Neural progenitor cell (in vitro differentiated cells): ENCODE results near the gene NAA25. TPM values are rescaled to one million over a fixed set of nuclear protein-coding genes. Genes with fewer than 3 reads are reported as not detected.
A peak's percentile ranks its signal among the peaks of the same experiment; 100 is the strongest.
"Not testable (repeated sequence)": the region's sequence is repeated elsewhere in the genome, so short reads cannot be mapped to it uniquely, and the experiment has no call there.

Experiments used
- DNase-seq: peaks from one replicate; pipeline ENCODE4 v3.0.0-alpha.2; 2016; ENCODE audit warnings: low spot score
- H2AFZ ChIP-seq: fragments of 200-600 bp; sonication (generic); replicated peaks from 2 replicates; pipeline ENCODE4 v1.6.1; 2016; ENCODE audit warnings: antibody characterized with exemption
- H3F3A ChIP-seq: fragments of 200-600 bp; sonication (generic); 2 replicates; pipeline ENCODE4 v1.6.1; 2016; ENCODE audit warnings: antibody characterized with exemption, low read depth
- H3K27ac ChIP-seq: fragments of 200-600 bp; sonication (generic); 2 replicates; pipeline ENCODE4 v1.5.1; 2016; ENCODE audit warnings: mild to moderate bottlenecking
- H3K27me3 ChIP-seq: fragments of 200-600 bp; sonication (generic); 2 replicates; pipeline ENCODE4 v1.6.1; 2016; ENCODE audit warnings: mild to moderate bottlenecking, moderate library complexity
- H3K36me3 ChIP-seq: fragments of 200-600 bp; sonication (generic); 2 replicates; pipeline ENCODE4 v1.5.1; 2016
- H3K4me1 ChIP-seq: fragments of 200-600 bp; sonication (generic); 2 replicates; pipeline ENCODE4 v1.6.1; 2016; ENCODE audit warnings: mixed run types
- H3K4me2 ChIP-seq: fragments of 200-600 bp; sonication (generic); 2 replicates; pipeline ENCODE4 v1.6.1; 2016
- H3K4me3 ChIP-seq: fragments of 200-600 bp; sonication (generic); 2 replicates; pipeline ENCODE4 v1.5.1; 2016
- H3K79me2 ChIP-seq: fragments of 200-600 bp; sonication (generic); 2 replicates; pipeline ENCODE4 v1.6.1; 2016; ENCODE audit warnings: low read depth
- H3K9ac ChIP-seq: fragments of 200-600 bp; sonication (generic); 2 replicates; pipeline ENCODE4 v1.6.1; 2016
- H3K9me3 ChIP-seq: fragments of 200-600 bp; sonication (generic); 2 replicates; pipeline ENCODE4 v1.5.1; 2016; ENCODE audit warnings: low read depth
- H4K20me1 ChIP-seq: fragments of 200-600 bp; sonication (generic); 2 replicates; pipeline ENCODE4 v1.6.1; 2016; ENCODE audit warnings: low read depth
- H3K27ac Mint-ChIP-seq: 3 replicates; pipeline ENCODE4 v1.8.0; 2021; ENCODE audit warnings: mixed read lengths
- H3K27me3 Mint-ChIP-seq: 2 replicates; pipeline ENCODE4 v1.8.0; 2022; ENCODE audit warnings: low read depth, mild to moderate bottlenecking, inconsistent platforms, moderate library complexity, mixed read lengths; ENCODE audit not compliant: insufficient read depth
- H3K36me3 Mint-ChIP-seq: 3 replicates; pipeline ENCODE4 v1.8.0; 2021; ENCODE audit warnings: mixed read lengths
- H3K4me1 Mint-ChIP-seq: 3 replicates; pipeline ENCODE4 v1.8.0; 2021; ENCODE audit warnings: mixed read lengths
- H3K4me3 Mint-ChIP-seq: 3 replicates; pipeline ENCODE4 v1.8.0; 2021; ENCODE audit warnings: mild to moderate bottlenecking, moderate library complexity, mixed read lengths
- H3K9me3 Mint-ChIP-seq: 3 replicates; pipeline ENCODE4 v1.8.0; 2020; ENCODE audit warnings: mixed read lengths
- CTCF ChIP-seq: fragments of 200-600 bp; sonication (generic); IDR thresholded peaks from 2 replicates; pipeline ENCODE4 v1.5.1; 2017; ENCODE audit warnings: antibody characterized with exemption, mild to moderate bottlenecking
- EZH2 ChIP-seq: fragments of 200-600 bp; sonication (generic); IDR thresholded peaks from 2 replicates; pipeline ENCODE4 v1.6.1; 2017; ENCODE audit warnings: antibody characterized with exemption, mild to moderate bottlenecking, moderate library complexity
- EZH2phosphoT487 ChIP-seq: fragments of 200-600 bp; sonication (generic); IDR thresholded peaks from 2 replicates; pipeline ENCODE4 v1.6.1; 2017; ENCODE audit warnings: antibody characterized with exemption
- total RNA-seq: library from RNA; depleted of rRNA; stranded (reverse); fragments of >200 nt; gene quantifications from 2 replicates; pipeline ENCODE4 v1.2.3, GENCODE V29; 2015; ENCODE audit warnings: low replicate concordance

NAA25 gene
- total RNA-seq, 1 donor from 2014 or later, result 40.7 TPM

GRCh38 chr12:112107306-112108201, 1.0 kb downstream of the NAA25 start:
- peak overlapping the region; percentile 97 for H3K4me3 Mint-ChIP-seq
- TF ChIP-seq EZH2phosphoT487 (no peak), CTCF (no peak), EZH2 (no peak)
- H3K4me1 ChIP-seq, result peaks cover 29% of the 10 kb centered on the region
- peak overlapping the region; percentile 82 for H3K4me2 ChIP-seq
- H3K9me3 ChIP-seq, result no peaks in the 10 kb centered on the region
- peaks cover 4% of the 10 kb centered on the region for H3K36me3 Mint-ChIP-seq
- H2AFZ ChIP-seq, result no peak overlapping the region
- H3K4me1 Mint-ChIP-seq, result peaks cover 40% of the 10 kb centered on the region
- H3K27me3 ChIP-seq, result no peaks in the 10 kb centered on the region
- H3F3A ChIP-seq, result peaks cover 18% of the 10 kb centered on the region
- H3K36me3 ChIP-seq, result no peaks in the 10 kb centered on the region
- peaks cover 57% of the 10 kb centered on the region for H4K20me1 ChIP-seq
- DNase-seq, result peak; percentile 41
- peak overlapping the region; percentile 87 for H3K9ac ChIP-seq
- peak overlapping the region; percentile 87 for H3K27ac Mint-ChIP-seq
- peaks cover 76% of the 10 kb centered on the region for H3K79me2 ChIP-seq
- H3K27me3 Mint-ChIP-seq, result peaks cover 3% of the 10 kb centered on the region
- H3K4me3 ChIP-seq, result peak overlapping the region; percentile 58
- no peak overlapping the region for H3K27ac ChIP-seq
- H3K9me3 Mint-ChIP-seq, result no peaks in the 10 kb centered on the region

- H3K4me3 Mint-ChIP-seq, result no peak overlapping the region
- Histone ChIP-seq H3K4me3 (no peak overlapping the region), H3K79me2 (peaks cover 92% of the 10 kb centered on the region), H3K4me1 (peaks cover 29% of the 10 kb centered on the region), H3K9me3 (no peaks in the 10 kb centered on the region), H4K20me1 (peaks cover 62% of the 10 kb centered on the region), H3K36me3 (peaks cover 5% of the 10 kb centered on the region), H2AFZ (no peak overlapping the region), H3K9ac (no peak overlapping the region), H3K27ac (no peak overlapping the region), H3K4me2 (no peak overlapping the region), H3K27me3 (no peaks in the 10 kb centered on the region), H3F3A (peaks cover 18% of the 10 kb centered on the region)
- TF ChIP-seq CTCF (no peak), EZH2 (no peak)
- no peak for DNase-seq
- H3K36me3 Mint-ChIP-seq, result peaks cover 8% of the 10 kb centered on the region
- H3K27ac Mint-ChIP-seq, result no peak overlapping the region
- peaks cover 3% of the 10 kb centered on the region for H3K27me3 Mint-ChIP-seq
- H3K9me3 Mint-ChIP-seq, result no peaks in the 10 kb centered on the region
- H3K4me1 Mint-ChIP-seq, result peaks cover 40% of the 10 kb centered on the region
Measured at GRCh38 chr12:112105891-112106290, 2.7 kb downstream of the NAA25 start.

GRCh38 chr12:112103758-112104503, 4.7 kb downstream of the NAA25 start:
- Histone ChIP-seq H3F3A (peaks cover 2% of the 10 kb centered on the region), H3K4me2 (peak overlapping the region; percentile 14), H3K4me1 (peaks cover 16% of the 10 kb centered on the region), H3K9me3 (no peaks in the 10 kb centered on the region), H3K9ac (no peak overlapping the region), H2AFZ (no peak overlapping the region), H4K20me1 (peaks cover 70% of the 10 kb centered on the region), H3K79me2 (peaks cover 100% of the 10 kb centered on the region), H3K27ac (no peak overlapping the region), H3K4me3 (no peak overlapping the region), H3K27me3 (no peaks in the 10 kb centered on the region), H3K36me3 (peaks cover 5% of the 10 kb centered on the region)
- peaks cover 15% of the 10 kb centered on the region for H3K36me3 Mint-ChIP-seq
- TF ChIP-seq EZH2phosphoT487 (no peak), EZH2 (no peak), CTCF (no peak)
- H3K4me3 Mint-ChIP-seq, result no peak overlapping the region
- peaks cover 3% of the 10 kb centered on the region for H3K27me3 Mint-ChIP-seq
- H3K4me1 Mint-ChIP-seq, result peaks cover 32% of the 10 kb centered on the region
- DNase-seq, result no peak
- no peaks in the 10 kb centered on the region for H3K9me3 Mint-ChIP-seq
- H3K27ac Mint-ChIP-seq, result no peak overlapping the region

- not testable (repeated sequence) for H3F3A ChIP-seq, H3K9me3 Mint-ChIP-seq, H3K4me3 ChIP-seq, H3K36me3 ChIP-seq, H3K27me3 Mint-ChIP-seq, H3K27me3 ChIP-seq, H3K27ac Mint-ChIP-seq, H3K4me2 ChIP-seq, H3K9me3 ChIP-seq, H3K4me3 Mint-ChIP-seq, H3K9ac ChIP-seq, H2AFZ ChIP-seq, DNase-seq, H3K27ac ChIP-seq
- Mint-ChIP-seq H3K4me1 (peaks cover 25% of the 10 kb centered on the region), H3K36me3 (peaks cover 18% of the 10 kb centered on the region)
- Histone ChIP-seq H4K20me1 (peaks cover 66% of the 10 kb centered on the region), H3K4me1 (peaks cover 16% of the 10 kb centered on the region), H3K79me2 (peaks cover 100% of the 10 kb centered on the region)
Measured at GRCh38 chr12:112102746-112103145, 5.8 kb downstream of the NAA25 start.
